Astrocyte of the cerebellum (primary cell): Measurements from ENCODE around the gene PTGDS.

ENCODE experiments used
- DNase-seq: peaks from one replicate; pipeline ENCODE4 v3.0.0-alpha.2; 2011; ENCODE audit warnings: low read depth
- H3K4me3 ChIP-seq: 2 replicates; pipeline ENCODE4 v1.5.1; 2011; ENCODE audit warnings: mild to moderate bottlenecking, low read depth, low read length, moderate library complexity
- CTCF ChIP-seq: IDR thresholded peaks from 2 replicates; pipeline ENCODE4 v1.5.1; 2012; ENCODE audit warnings: low read length, low read depth, moderate library complexity, mild to moderate bottlenecking; ENCODE audit errors: missing control alignments
- in situ Hi-C: cut with HindIII; loops from 2 replicates; pipeline ENCODE4 v1.10.0; 2017; ENCODE audit warnings: low sequenced_read_pairs

Gene PTGDS

GRCh38 chr9:136949239-136949816 is 28.0 kb upstream of the PTGDS start:
- DNase-seq: no peak
- no peak for TF ChIP-seq CTCF
- in situ Hi-C loops: no loop called here
- peak overlapping the region; percentile 46 for H3K4me3 ChIP-seq

DNA sequence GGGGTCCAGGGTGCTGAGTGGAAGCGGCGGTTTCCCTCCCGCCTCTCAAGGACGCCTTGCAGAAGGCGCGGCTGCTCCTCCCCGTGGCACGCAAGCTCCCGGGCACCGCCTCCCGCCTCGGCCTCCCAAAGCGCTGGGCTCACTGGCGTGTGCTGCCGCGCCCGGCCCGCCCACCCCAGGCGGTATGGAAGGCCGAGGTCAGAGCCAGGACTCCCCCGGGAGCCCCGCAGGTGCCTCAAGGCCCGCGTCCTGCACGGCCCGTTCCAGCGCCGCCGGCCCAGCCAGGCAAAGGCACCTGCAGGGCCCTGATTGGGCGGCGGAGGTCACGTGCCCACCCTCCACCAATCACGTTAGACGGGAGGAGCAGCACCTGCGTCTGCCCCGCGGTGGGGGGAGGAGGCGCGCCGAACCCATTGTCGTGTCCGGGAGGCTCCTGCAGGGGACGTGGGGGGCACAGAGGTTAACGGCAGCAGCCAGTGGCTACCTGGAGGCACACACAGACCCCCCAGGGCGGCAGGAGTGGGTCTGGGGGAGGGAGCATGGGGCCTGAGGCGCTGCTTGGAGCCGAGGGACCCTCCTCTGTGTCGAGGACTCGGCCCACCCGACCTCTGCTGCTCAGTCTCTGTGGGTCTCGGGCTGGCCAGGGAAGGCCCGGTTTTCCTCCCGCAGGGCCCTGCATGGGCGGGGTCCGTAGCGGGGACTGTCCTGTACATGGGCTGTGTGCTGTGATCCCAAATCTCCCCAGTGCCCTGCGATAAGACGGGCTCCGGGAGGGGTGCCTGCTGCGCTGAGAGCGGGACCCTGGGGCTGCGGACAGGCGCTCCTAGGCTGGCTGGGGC is 27.3 kb upstream of the PTGDS start:
- no peak for TF ChIP-seq CTCF
- DNase-seq: peak; percentile 45
- peak overlapping the region; percentile 46 for H3K4me3 ChIP-seq
- in situ Hi-C loops: no loop called here

GRCh38 chr9:136950656-136951276 is 26.5 kb upstream of the PTGDS start:
- in situ Hi-C loops: no loop called here
- H3K4me3 ChIP-seq: peak overlapping the region; percentile 46
- no peak for TF ChIP-seq CTCF
- no peak for DNase-seq

GRCh38 chr9:136951541-136952320 is 25.6 kb upstream of the PTGDS start, which contains the start of gene LCN12:
Gene LCN12, plus strand, starts transcription at chr9:136952273. Its CDS starts 55 bp downstream, at chr9:136952328.
- DNase-seq: no peak
- H3K4me3 ChIP-seq: no peak within 1 kb of the TSS
- in situ Hi-C loops: no loop called here
- TF ChIP-seq CTCF: no peak

- in situ Hi-C loops: no loop called here
- TF ChIP-seq CTCF: no peak
- no peak for DNase-seq
- H3K4me3 ChIP-seq: no peak overlapping the region
These were observed 24.9 kb upstream of the PTGDS start for GRCh38 chr9:136952321-136952850.
